Brain microvascular endothelial cell (primary cell): Measurements from ENCODE around the gene ATP1A2.

ENCODE experiments used
- DNase-seq: peaks from one replicate; pipeline ENCODE4 v3.0.0-alpha.2; 2020
- H3K27ac ChIP-seq: fragments of 250-450 bp; sonication (Bioruptor Pico); 2 replicates; pipeline ENCODE4 v1.5.1; 2020; ENCODE audit warnings: mild to moderate bottlenecking, moderate library complexity
- H3K27me3 ChIP-seq: fragments of 250-450 bp; sonication (Bioruptor Pico); replicated peaks from 2 replicates; pipeline ENCODE4 v1.5.1; 2020; ENCODE audit warnings: mild to moderate bottlenecking
- H3K36me3 ChIP-seq: fragments of 250-450 bp; sonication (Bioruptor Pico); replicated peaks from 2 replicates; pipeline ENCODE4 v1.5.1; 2020; ENCODE audit warnings: mild to moderate bottlenecking
- H3K4me3 ChIP-seq: 2 replicates; pipeline ENCODE4 v1.5.1; 2011; ENCODE audit warnings: low read depth, mild to moderate bottlenecking, control low read depth, low read length, moderate library complexity
- in situ Hi-C: cut with HindIII; loops from 2 replicates; pipeline ENCODE4 v1.10.0; 2017; ENCODE audit warnings: low sequenced_read_pairs, low pct_ligation_motif_present
- TF ChIP-seq, protein P1 (sequence below): IDR thresholded peaks from 2 replicates; pipeline ENCODE4 v1.5.1; 2011; ENCODE audit warnings: low read depth, mild to moderate bottlenecking, moderate library complexity, low read length, control low read depth, inconsistent platforms; ENCODE audit errors: missing control alignments

Gene ATP1A2

DNA sequence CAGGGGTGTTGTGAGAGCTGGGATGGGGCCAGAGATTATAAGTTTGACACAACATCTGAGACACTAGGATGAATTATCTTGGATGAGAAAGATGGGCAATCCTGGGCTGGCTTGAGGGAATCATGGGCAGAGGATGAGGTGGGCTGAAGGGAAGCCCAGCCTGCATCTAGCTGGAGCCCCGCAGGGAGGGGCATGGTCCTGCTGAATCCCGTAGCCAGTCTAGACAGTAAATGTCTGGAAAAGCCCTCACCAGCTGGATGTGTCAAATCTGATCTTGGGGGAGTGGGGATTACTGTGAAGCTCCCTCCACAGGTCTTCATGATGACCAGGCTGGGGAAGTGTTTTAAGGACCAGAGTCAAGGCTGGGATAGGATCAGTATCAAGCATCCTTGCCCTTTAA lies 71.2 kb downstream of the ATP1A2 start:
- Histone ChIP-seq H3K4me3 (no peak overlapping the region), H3K27ac (no peak overlapping the region), H3K27me3 (no peaks in the 10 kb centered on the region), H3K36me3 (no peaks in the 10 kb centered on the region)
- TF ChIP-seq, protein P1, sequence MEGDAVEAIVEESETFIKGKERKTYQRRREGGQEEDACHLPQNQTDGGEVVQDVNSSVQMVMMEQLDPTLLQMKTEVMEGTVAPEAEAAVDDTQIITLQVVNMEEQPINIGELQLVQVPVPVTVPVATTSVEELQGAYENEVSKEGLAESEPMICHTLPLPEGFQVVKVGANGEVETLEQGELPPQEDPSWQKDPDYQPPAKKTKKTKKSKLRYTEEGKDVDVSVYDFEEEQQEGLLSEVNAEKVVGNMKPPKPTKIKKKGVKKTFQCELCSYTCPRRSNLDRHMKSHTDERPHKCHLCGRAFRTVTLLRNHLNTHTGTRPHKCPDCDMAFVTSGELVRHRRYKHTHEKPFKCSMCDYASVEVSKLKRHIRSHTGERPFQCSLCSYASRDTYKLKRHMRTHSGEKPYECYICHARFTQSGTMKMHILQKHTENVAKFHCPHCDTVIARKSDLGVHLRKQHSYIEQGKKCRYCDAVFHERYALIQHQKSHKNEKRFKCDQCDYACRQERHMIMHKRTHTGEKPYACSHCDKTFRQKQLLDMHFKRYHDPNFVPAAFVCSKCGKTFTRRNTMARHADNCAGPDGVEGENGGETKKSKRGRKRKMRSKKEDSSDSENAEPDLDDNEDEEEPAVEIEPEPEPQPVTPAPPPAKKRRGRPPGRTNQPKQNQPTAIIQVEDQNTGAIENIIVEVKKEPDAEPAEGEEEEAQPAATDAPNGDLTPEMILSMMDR, result no peak
- in situ Hi-C loops, result no loop called here
- no peak for DNase-seq

DNA sequence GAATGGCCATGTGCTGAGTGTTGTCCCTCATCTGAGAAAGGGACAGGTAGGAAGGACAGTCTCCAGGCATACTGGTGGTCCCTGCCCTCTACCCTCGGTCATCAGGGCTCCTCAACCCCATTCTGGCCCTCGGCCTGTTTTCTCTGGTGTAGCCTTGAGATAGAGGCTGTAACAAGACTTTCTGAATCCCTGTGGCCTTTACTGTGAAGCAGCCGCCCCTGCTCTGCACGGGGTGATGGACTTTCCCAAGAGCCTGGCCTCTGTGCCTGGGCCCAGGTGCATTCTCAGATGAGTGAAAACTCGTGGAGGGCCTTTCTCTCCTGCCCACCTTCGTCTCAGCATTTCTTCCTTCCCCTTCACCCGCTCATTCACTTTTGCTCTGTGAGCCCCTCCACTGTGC lies 71.8 kb downstream of the ATP1A2 start:
- Histone ChIP-seq H3K4me3 (no peak overlapping the region), H3K27ac (no peak overlapping the region), H3K27me3 (no peaks in the 10 kb centered on the region), H3K36me3 (no peaks in the 10 kb centered on the region)
- in situ Hi-C loops, result no loop called here
- DNase-seq, result no peak
- TF ChIP-seq, protein P1, result no peak

DNA sequence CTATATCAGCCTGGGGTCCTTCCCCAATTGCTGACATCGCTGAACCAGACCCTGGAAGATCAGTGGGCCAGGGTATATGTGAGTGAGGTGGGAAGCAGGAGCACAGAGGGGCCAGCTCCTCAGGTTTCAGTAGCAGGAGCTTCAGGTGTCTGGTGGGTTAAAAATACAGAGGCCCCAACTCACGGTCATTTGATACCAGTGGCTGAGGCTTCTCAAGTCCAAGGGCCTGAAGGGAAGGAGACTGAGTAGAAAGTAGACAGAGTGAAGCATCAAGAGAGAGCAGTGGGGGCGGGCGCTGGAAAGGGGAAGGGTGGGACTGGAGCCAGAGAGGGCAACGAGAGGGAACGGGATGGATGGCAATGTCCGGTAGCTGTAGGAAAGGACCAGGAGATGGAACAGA lies 72.8 kb downstream of the ATP1A2 start:
- TF ChIP-seq, protein P1, result no peak
- H3K27me3 ChIP-seq, result no peaks in the 10 kb centered on the region
- in situ Hi-C loops, result no loop called here
- H3K36me3 ChIP-seq, result no peaks in the 10 kb centered on the region
- no peak overlapping the region for H3K27ac ChIP-seq
- DNase-seq, result no peak
- no peak overlapping the region for H3K4me3 ChIP-seq

DNA sequence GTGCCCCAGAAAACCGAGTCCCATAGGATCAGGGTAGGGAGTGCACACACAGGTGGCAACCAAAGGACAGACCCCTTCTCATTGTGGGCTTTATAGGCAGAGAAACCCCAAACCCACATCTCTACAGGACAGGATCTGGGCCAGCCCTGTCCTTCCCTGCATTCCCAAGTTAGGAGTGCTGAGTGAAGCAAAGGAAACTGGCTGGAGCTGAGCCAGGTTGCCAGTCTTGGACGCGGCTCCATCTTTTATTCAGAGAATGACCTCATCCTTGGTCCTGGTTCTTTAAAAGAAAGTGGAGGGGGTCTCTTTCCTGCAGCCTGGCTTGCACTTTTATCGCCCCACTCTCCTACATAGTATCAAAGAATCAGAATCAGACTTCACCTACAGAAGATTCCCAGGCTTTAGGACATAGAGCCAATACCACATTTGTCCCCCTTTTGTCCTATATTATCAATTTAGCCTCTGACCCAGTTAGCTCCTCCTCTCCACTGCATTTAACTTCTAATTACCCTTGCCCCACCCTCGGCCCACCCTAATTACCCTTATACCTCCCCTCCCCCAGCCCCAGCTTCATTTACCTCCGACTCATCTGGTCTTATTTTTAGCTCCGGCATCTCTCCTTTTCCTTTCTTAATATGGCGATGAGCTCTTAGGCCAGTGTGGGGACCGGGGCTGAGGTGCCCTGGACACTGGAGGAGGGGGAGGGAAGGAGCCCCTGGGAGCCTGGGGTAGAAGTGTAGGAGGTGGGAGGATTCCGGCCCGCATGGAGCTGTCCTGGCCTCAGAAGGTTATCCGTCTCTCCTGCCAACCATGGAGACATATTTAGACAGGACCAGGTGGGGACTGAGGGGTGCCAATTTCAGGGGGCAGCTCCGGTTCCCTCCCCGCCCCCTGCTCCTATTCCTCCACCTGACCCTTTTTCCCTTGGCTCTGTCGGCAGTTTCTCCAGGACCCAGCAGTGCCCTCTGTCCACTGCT lies 74.4 kb downstream of the ATP1A2 start, which contains the start of gene CASQ1:
CASQ1 (plus strand) TSS at position 927 of the 977 bp plus-strand sequence. CDS start 177 bp downstream, outside the sequence.
- Histone ChIP-seq H3K4me3 (no peak within 1 kb of the TSS), H3K36me3 (no peaks in the 10 kb centered on the region), H3K27ac (no peak within 1 kb of the TSS), H3K27me3 (no peaks in the 10 kb centered on the region)
- in situ Hi-C loops, result no loop called here
- DNase-seq, result no peak
- TF ChIP-seq, protein P1, result no peak

DNA sequence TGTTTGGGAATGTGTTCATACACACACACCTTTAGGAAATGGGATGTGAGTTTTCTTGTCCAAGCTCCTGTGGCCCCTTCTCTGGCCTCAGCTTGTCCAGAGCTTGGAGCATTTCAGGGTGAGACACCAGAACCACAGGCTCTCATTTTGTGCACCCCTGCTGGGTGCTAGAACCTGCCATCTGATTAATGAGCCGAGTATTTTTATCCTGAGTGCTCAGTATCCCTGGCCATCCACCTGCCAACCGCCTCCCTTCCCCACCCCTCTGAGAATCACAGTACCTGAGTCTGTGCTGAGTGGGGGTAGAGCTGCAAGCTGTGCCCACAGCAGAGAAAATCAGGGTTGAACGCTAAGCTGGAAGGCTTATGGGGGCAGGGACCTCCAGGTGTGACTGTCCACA lies 76.2 kb downstream of the ATP1A2 start:
- no peak overlapping the region for H3K27ac ChIP-seq
- no peak for DNase-seq
- in situ Hi-C loops, result no loop called here

More for the DNA sequence above, 76.2 kb downstream of the ATP1A2 start:
- no peaks in the 10 kb centered on the region for H3K36me3 ChIP-seq
- H3K27me3 ChIP-seq, result no peaks in the 10 kb centered on the region
- TF ChIP-seq, protein P1, result no peak
- no peak overlapping the region for H3K4me3 ChIP-seq
